Ascending aorta (tissue), 2 donors: ENCODE results near the gene MDN1. TPM values are rescaled to one million over a fixed set of nuclear protein-coding genes. Genes with fewer than 3 reads are reported as not detected.

Experiments used
- DNase-seq, 2 donors: peaks; one replicate each; pipeline ENCODE4 v3.0.0-alpha.2; 2019; ENCODE audit warnings: low spot score in 2 of 2
- H3K27ac ChIP-seq, 2 donors: fragments of 200-600 bp; sonication (generic); one replicate each; pipeline ENCODE4 v1.5.1; 2016 to 2017; ENCODE audit warnings: mild to moderate bottlenecking in 1 of 2
- H3K27me3 ChIP-seq: fragments of 200-600 bp; sonication (generic); one replicate; pipeline ENCODE4 v1.5.1; 2017
- H3K36me3 ChIP-seq, 2 donors: fragments of 200-600 bp; sonication (generic); one replicate each; pipeline ENCODE4 v1.5.1; 2016
- H3K4me1 ChIP-seq, 2 donors: fragments of 200-600 bp; sonication (generic); one replicate each; pipeline ENCODE4 v1.5.1; 2016 to 2017; ENCODE audit warnings: mild to moderate bottlenecking in 1 of 2
- H3K4me3 ChIP-seq, 2 donors: fragments of 200-600 bp; sonication (generic); one replicate each; pipeline ENCODE4 v1.5.1; 2016 to 2017; ENCODE audit warnings: mild to moderate bottlenecking in 1 of 2
- H3K9me3 ChIP-seq, 2 donors: fragments of 200-600 bp; sonication (generic); one replicate each; pipeline ENCODE4 v1.5.1; 2016
- CTCF ChIP-seq, 3 experiments: fragments of 200-600 bp in 2 of 3; fragments of 450-650 bp in 1 of 3; sonication (generic) in 2 of 3; IDR thresholded peaks; one replicate each; pipeline ENCODE4 v1.5.1; 2016 to 2019; ENCODE audit warnings: antibody characterized with exemption in 3 of 3, mild to moderate bottlenecking in 1 of 3, moderate library complexity in 1 of 3
- intact Hi-C: fragments of 100-400 bp; cut with DNase I; formaldehyde crosslinking; loops from one replicate; pipeline ENCODE4 v1.15.1; 2023
- total RNA-seq: library from RNA; depleted of rRNA; stranded (reverse); fragments of >200 nt; gene quantifications from one replicate; pipeline ENCODE4 v1.1.0, GENCODE V29; 2016

The MDN1 gene
- total RNA-seq, 1 donor from 2014 or later = 12.2 TPM

- Histone ChIP-seq H3K27ac (no peak overlapping the region), H3K4me3 (no peak overlapping the region), H3K9me3 (no peaks in the 10 kb centered on the region), H3K36me3 (peaks cover 35 to 80% of the 10 kb centered on the region in 2 donors), H3K27me3 (no peaks in the 10 kb centered on the region), H3K4me1 (no peaks in the 10 kb centered on the region)
- no peak for DNase-seq
- TF ChIP-seq CTCF (IDR thresholded peaks at IDR 0.05) = no peak
- intact Hi-C loops = no loop called here
These were observed 92.1 kb downstream of the MDN1 start for GRCh38 chr6:89727501-89727900.

GRCh38 chr6:89724981-89725380 lies 94.6 kb downstream of the MDN1 start:
- no peak for TF ChIP-seq CTCF (IDR thresholded peaks at IDR 0.05)
- H3K27me3 ChIP-seq = no peaks in the 10 kb centered on the region
- H3K27ac ChIP-seq = no peak overlapping the region
- H3K4me1 ChIP-seq = no peaks in the 10 kb centered on the region
- H3K9me3 ChIP-seq = no peaks in the 10 kb centered on the region
- no peak for DNase-seq
- intact Hi-C loops = no loop called here
- H3K4me3 ChIP-seq = no peak overlapping the region
- peaks cover 49 to 82% of the 10 kb centered on the region in 2 donors for H3K36me3 ChIP-seq

- H3K27me3 ChIP-seq = no peaks in the 10 kb centered on the region
- no peak for TF ChIP-seq CTCF (IDR thresholded peaks at IDR 0.05)
- no peak for DNase-seq
- H3K27ac ChIP-seq = no peak overlapping the region
- no peak overlapping the region for H3K4me3 ChIP-seq
- H3K4me1 ChIP-seq = no peaks in the 10 kb centered on the region
- H3K9me3 ChIP-seq = no peaks in the 10 kb centered on the region
- peaks cover 47 to 78% of the 10 kb centered on the region in 2 donors for H3K36me3 ChIP-seq
- intact Hi-C loops = no loop called here
These were observed 96.5 kb downstream of the MDN1 start for GRCh38 chr6:89723046-89723445.

- intact Hi-C loops = no loop called here
- H3K36me3 ChIP-seq = peaks cover 57 to 72% of the 10 kb centered on the region in 2 donors
- H3K27me3 ChIP-seq = no peaks in the 10 kb centered on the region
- no peak overlapping the region for H3K27ac ChIP-seq
- DNase-seq = no peak
- no peaks in the 10 kb centered on the region for H3K4me1 ChIP-seq
- no peaks in the 10 kb centered on the region for H3K9me3 ChIP-seq
- H3K4me3 ChIP-seq = no peak overlapping the region
- no peak for TF ChIP-seq CTCF (IDR thresholded peaks at IDR 0.05)
These were observed 103.1 kb downstream of the MDN1 start for GRCh38 chr6:89716532-89716931.

GRCh38 chr6:89711801-89712200 lies 107.8 kb downstream of the MDN1 start:
- intact Hi-C loops = no loop called here
- DNase-seq = no peak
- no peaks in the 10 kb centered on the region for H3K27me3 ChIP-seq
- no peak for TF ChIP-seq CTCF (IDR thresholded peaks at IDR 0.05)
- H3K27ac ChIP-seq = no peak overlapping the region
- no peaks in the 10 kb centered on the region for H3K9me3 ChIP-seq
- H3K4me1 ChIP-seq = no peaks in the 10 kb centered on the region
- H3K4me3 ChIP-seq = no peak overlapping the region
- H3K36me3 ChIP-seq = peaks cover 60 to 82% of the 10 kb centered on the region in 2 donors

- DNase-seq = no peak
- Histone ChIP-seq H3K27me3 (no peaks in the 10 kb centered on the region), H3K4me3 (no peak overlapping the region), H3K9me3 (no peaks in the 10 kb centered on the region), H3K36me3 (peaks cover 42 to 75% of the 10 kb centered on the region in 2 donors), H3K4me1 (no peaks in the 10 kb centered on the region), H3K27ac (no peak overlapping the region)
- intact Hi-C loops = no loop called here
- no peak for TF ChIP-seq CTCF (IDR thresholded peaks at IDR 0.05)
These were observed 111.3 kb downstream of the MDN1 start for GRCh38 chr6:89708316-89708715.
